K562 (cell line): ENCODE results near the gene ACTN4. TPM values are rescaled to one million over a fixed set of nuclear protein-coding genes. Genes with fewer than 3 reads are reported as not detected.

Source experiments
- ATAC-seq: fragments of 200-7000 bp; cut with Tn5 transposase; 3 replicates; pipeline ENCODE4 v1.9.1; 2020; ENCODE audit warnings: moderate library complexity
- BruUV-seq: library from RNA; stranded (reverse); fragments of 400-500 nt; replicated peaks from 2 replicates; lab custom pipeline; 2021; lab: Mats Ljungman, UMichigan
- CTCF ChIA-PET: fragments of 300-600 bp; formaldehyde crosslinking; extraction: SDS; loops from one replicate; lab custom pipeline; 2021; ENCODE audit warnings: low intra/inter-chr PET ratio; lab: Yijun Ruan, JAX
- POLR2A ChIA-PET: fragments of 300-600, 350-650 bp; sonication (Branson Sonifier 250); formaldehyde crosslinking; extraction: SDS; loops from one replicate; lab custom pipeline; 2021; ENCODE audit warnings: antibody characterized with exemption, inconsistent platforms; lab: Yijun Ruan, JAX
- DNase-seq, 4 experiments: peaks; one replicate each; pipeline versions ENCODE4 v3.0.0 to v3.0.0-alpha.2; 2011 to 2018; ENCODE audit warnings: low spot score in 3 of 4, mixed read lengths in 3 of 4; ENCODE audit errors: extremely low read depth in 1 of 4
- FAIRE-seq: peaks from 2 replicates; lab custom pipeline; 2011; peaks lifted over from hg19 to GRCh38; lab: Jason Lieb, UNC
- H2AFZ ChIP-seq: 2 replicates; pipeline ENCODE4 v1.6.0; 2011; ENCODE audit warnings: low read depth, low read length, control low read depth, inconsistent platforms
- H3K27ac ChIP-seq: fragments of 200-600 bp; 3 replicates; pipeline ENCODE4 v1.8.0; 2011; ENCODE audit warnings: low read depth, mild to moderate bottlenecking, control low read depth, inconsistent platforms, low read length, moderate library complexity, mixed read lengths; ENCODE audit errors: extremely low read depth
- H3K27me3 ChIP-seq, 2 experiments: fragments of 300-600 bp in 1 of 2; 2 replicates in 1 of 2; 3 replicates in 1 of 2; pipeline versions ENCODE4 v1.6.0 to v1.8.0; 2011; ENCODE audit warnings: inconsistent platforms in 2 of 2, low read length in 2 of 2, mild to moderate bottlenecking in 1 of 2, mixed read lengths in 1 of 2, moderate library complexity in 1 of 2; ENCODE audit not compliant: control insufficient read depth in 2 of 2, insufficient read depth in 2 of 2
- H3K36me3 ChIP-seq: fragments of 300-600 bp; 3 replicates; pipeline ENCODE4 v1.8.0; 2011; ENCODE audit warnings: mild to moderate bottlenecking, low read length, inconsistent platforms; ENCODE audit not compliant: control insufficient read depth, insufficient read depth
- H3K4me1 ChIP-seq, 2 experiments: fragments of 200-600 bp in 1 of 2; replicated peaks in 1 of 2; 2 replicates in 1 of 2; 3 replicates in 1 of 2; pipeline versions ENCODE4 v1.5.1 to v1.8.0; 2011; ENCODE audit warnings: inconsistent platforms in 2 of 2, low read length in 2 of 2, mild to moderate bottlenecking in 1 of 2, mixed read lengths in 1 of 2, moderate library complexity in 1 of 2; ENCODE audit not compliant: control insufficient read depth in 2 of 2, insufficient read depth in 2 of 2
- H3K4me2 ChIP-seq: 2 replicates; pipeline ENCODE4 v1.6.1; 2011; ENCODE audit warnings: low read length, control low read depth, inconsistent platforms, mixed read lengths; ENCODE audit not compliant: insufficient read depth
- H3K4me3 ChIP-seq: fragments of 200-600 bp; sonication (generic), shearing (Covaris generic); 2 replicates; pipeline ENCODE4 v1.5.1; 2016; ENCODE audit warnings: control low read depth, inconsistent platforms
- H3K79me2 ChIP-seq: fragments of 200-600 bp; 3 replicates; pipeline ENCODE4 v1.8.0; 2011; ENCODE audit warnings: low read length, inconsistent platforms; ENCODE audit not compliant: control insufficient read depth, insufficient read depth
- H3K9ac ChIP-seq, 2 experiments: 2 replicates each; pipeline versions ENCODE4 v1.6.0 to v1.6.1; 2011; ENCODE audit warnings: low read depth in 2 of 2, low read length in 2 of 2, control low read depth in 1 of 2, inconsistent platforms in 1 of 2, mild to moderate bottlenecking in 1 of 2, mixed read lengths in 1 of 2; ENCODE audit not compliant: insufficient read depth in 1 of 2
- H3K9me1 ChIP-seq: one replicate; pipeline ENCODE4 v1.6.0; 2011; ENCODE audit warnings: inconsistent platforms, mild to moderate bottlenecking, low read length, moderate library complexity; ENCODE audit not compliant: control insufficient read depth, insufficient read depth
- H3K9me3 ChIP-seq: replicated peaks from 2 replicates; pipeline ENCODE4 v1.5.1; 2011; ENCODE audit warnings: low read depth, low read length, inconsistent platforms; ENCODE audit not compliant: control insufficient read depth, insufficient read depth
- H4K20me1 ChIP-seq: replicated peaks from 2 replicates; pipeline ENCODE4 v1.6.1; 2011; ENCODE audit warnings: low read length, inconsistent platforms, mixed read lengths; ENCODE audit not compliant: control insufficient read depth, insufficient read depth
- CAMTA2 ChIP-seq: fragments of 250-450 bp; sonication (Bioruptor Pico); conservative IDR thresholded peaks from 2 replicates; pipeline ENCODE4 v1.5.1; 2022
- CBFA2T3 ChIP-seq: fragments of 450-650 bp; IDR thresholded peaks from 2 replicates; pipeline ENCODE4 v1.6.1; 2017
- HOXB6 ChIP-seq: fragments of 250-450 bp; sonication (Bioruptor Pico); IDR thresholded peaks from 2 replicates; pipeline ENCODE4 v1.5.1; 2022; ENCODE audit warnings: mild to moderate bottlenecking, borderline replicate concordance
- L3MBTL2 ChIP-seq: fragments of 450-650 bp; IDR thresholded peaks from 2 replicates; pipeline ENCODE4 v1.6.1; 2016; ENCODE audit warnings: mild to moderate bottlenecking, moderate library complexity
- MEF2A ChIP-seq: IDR thresholded peaks from 2 replicates; pipeline ENCODE4 v1.6.1; 2011; ENCODE audit warnings: low read depth, mild to moderate bottlenecking, low read length, moderate library complexity; ENCODE audit not compliant: control insufficient read depth
- NELFE ChIP-seq: IDR thresholded peaks from 2 replicates; pipeline ENCODE4 v1.6.1; 2011; ENCODE audit warnings: mild to moderate bottlenecking; ENCODE audit not compliant: insufficient read depth, insufficient read length
- PHF20 ChIP-seq: fragments of 450-650 bp; IDR thresholded peaks from 2 replicates; pipeline ENCODE4 v1.6.1; 2018; ENCODE audit not compliant: partially characterized antibody
- PHF8 ChIP-seq: fragments of 200-600 bp; sonication (generic); IDR thresholded peaks from 2 replicates; pipeline ENCODE4 v1.6.1; 2012; ENCODE audit warnings: mixed run types, mild to moderate bottlenecking, inconsistent platforms, low read length, moderate library complexity, borderline replicate concordance
- SAP30 ChIP-seq: fragments of 200-600 bp; sonication (generic); IDR thresholded peaks from 2 replicates; pipeline ENCODE4 v1.6.1; 2012; ENCODE audit warnings: borderline replicate concordance, low read depth, mild to moderate bottlenecking, moderate library complexity, low read length, control low read depth, inconsistent platforms; ENCODE audit not compliant: insufficient read depth, poor library complexity, severe bottlenecking
- TCF7 ChIP-seq: sonication (generic); IDR thresholded peaks from 2 replicates; pipeline ENCODE4 v1.6.1; 2016; ENCODE audit warnings: antibody characterized with exemption, borderline replicate concordance
- UBTF ChIP-seq, 2 experiments: IDR thresholded peaks; 2 replicates each; pipeline ENCODE4 v1.6.1; 2012; ENCODE audit warnings: improper control_type of control experiment in 2 of 2, low read depth in 2 of 2, low read length in 2 of 2, borderline replicate concordance in 1 of 2
- ZFP36 ChIP-seq: fragments of 150-350 bp; IDR thresholded peaks from 2 replicates; pipeline ENCODE4 v1.6.1; 2018; ENCODE audit warnings: low read length, low read depth; ENCODE audit not compliant: partially characterized antibody
- ZNF263 ChIP-seq: sonication (generic); formaldehyde crosslinking; IDR thresholded peaks from 2 replicates; pipeline ENCODE4 v1.8.0; 2022; ENCODE audit warnings: mild to moderate bottlenecking, missing genetic modification reagents, borderline replicate concordance
- WGBS: fragments of 100-300 bp; shearing (Covaris generic); methylation state at CpG from one replicate; pipeline ENCODE4 v1.1.6; 2016; ENCODE audit warnings: low coverage, mixed read lengths; ENCODE audit not compliant: insufficient coverage; ENCODE audit errors: missing lambda C conversion rate; 5-methylcytosine and 5-hydroxymethylcytosine counted together
- in situ Hi-C: fragments of 300-500 bp; cut with MboI; formaldehyde crosslinking; loops from 4 replicates; pipeline ENCODE4 v1.15.0; 2018; ENCODE audit warnings: inconsistent platforms, mixed read lengths
- intact Hi-C: fragments of 100-400 bp; cut with micrococcal nuclease; formaldehyde crosslinking; loops from 2 replicates; pipeline ENCODE4 v1.14.2; 2022
- polyA plus RNA-seq, 8 experiments: library from polyadenylated mRNA; depleted of rRNA in 4 of 8; stranded (reverse) in 5 of 8; unstranded in 3 of 8; fragments of >200 nt; fragmentation: Nextera tagmentation in 2 of 8; fragmentation: Illumina TruSeq in 1 of 8; extraction: Ambion mirVana in 2 of 8; extraction: Trizol in 1 of 8; gene quantifications; 2 replicates each; pipeline versions ENCODE4 v1.2.1 to v1.2.3, GENCODE V29; 2011 to 2014; ENCODE audit warnings: inconsistent platforms in 1 of 8, missing spikeins in 1 of 8
- total RNA-seq, 7 experiments: library from RNA; depleted of rRNA in 6 of 7; stranded (reverse); fragments of >200 nt in 6 of 7; fragmentation: Illumina TruSeq in 2 of 7; extraction: Trizol in 2 of 7; gene quantifications; 2 replicates each; pipeline versions ENCODE4 v1.2.1 to v1.2.3, GENCODE V29; 2011 to 2021; ENCODE audit warnings: low replicate concordance in 1 of 7

Gene ACTN4
- total and polyA plus RNA-seq, 9 of the 15 experiments (the other 6 are each of a cell fraction or from before 2014, with no cell fraction given): 3.1 to 385 (median 125) TPM

GRCh38 chr19:38649305-38650171 is 2.1 kb downstream of the ACTN4 start (continued):
- peak; percentile 18; the same call in 1 of the 2 replicates for TF ChIP-seq PHF8
- no peak for TF ChIP-seq HOXB6 (CRISPR knock-in tag)
- peak; percentile 27; the same call in 1 of the 2 replicates for TF ChIP-seq CBFA2T3
- 0 out of 2 replicates have a peak, but pooled peaks have one; percentile 11 for TF ChIP-seq TCF7
- no peak for TF ChIP-seq MEF2A
- TF ChIP-seq ZNF263 (CRISPR knock-in tag): no peak
- TF ChIP-seq PHF20: no peak
- no peak for TF ChIP-seq ZFP36
- no peak for TF ChIP-seq NELFE
- TF ChIP-seq, all 486 proteins: peak for 21

GRCh38 chr19:38650172-38650775 is 2.8 kb downstream of the ACTN4 start:
- ATAC-seq: no peak
- BruUV-seq: TSS peak; percentile 14
- H3K9me1 ChIP-seq: no peaks in the 10 kb centered on the region
- peaks cover 32% of the 10 kb centered on the region; the same call in 2 of the 3 replicates for H3K36me3 ChIP-seq
- ChIA-PET CTCF (no interaction called here), POLR2A (interaction anchor here (0.9 to 3.8 kb wide), 9 partner anchors 9 to 143 kb away, joined by 3 to 17 read pairs (median 3); no protein-coding TSS in a partner anchor)
- H3K27me3 ChIP-seq: no peaks in the 10 kb centered on the region
- TF ChIP-seq CAMTA2 (CRISPR knock-in tag) (no peak), L3MBTL2 (0 out of 2 replicates have a peak, but pooled peaks have one; percentile 6), SAP30 (peak; percentile 11), UBTF (IDR thresholded peaks at IDR 0.05; ENCODE audit: borderline replicate concordance in 1 of 2, low read depth in 2 of 2, low read length in 2 of 2) (0 out of 4 replicates have a peak, but pooled peaks of 1 of the 2 experiments have one; percentile 14)
- peak in 1 of 4 experiments; percentile 48 for DNase-seq
- H3K27ac ChIP-seq: peak overlapping the region; percentile 61
- H3K4me1 ChIP-seq: peaks cover 42 to 43% of the 10 kb centered on the region in 2 experiments
- peaks cover 33% of the 10 kb centered on the region for H4K20me1 ChIP-seq
- in situ Hi-C loops (no loop called here), intact Hi-C loops (loop anchor here (5.0 kb wide), 1 partner anchor 37 kb away; no protein-coding TSS in a partner anchor)
- WGBS: 18% methylated on average over 6 of the region's 8 CpGs
- peak overlapping the region; percentile 99 for H3K4me3 ChIP-seq
- H2AFZ ChIP-seq: no peak overlapping the region
- peak overlapping the region; percentile 84 to 89 for H3K9ac ChIP-seq
- H3K4me2 ChIP-seq: peak overlapping the region; percentile 94
- H3K79me2 ChIP-seq: peaks cover 79% of the 10 kb centered on the region
- FAIRE-seq: peak; percentile 62
- H3K9me3 ChIP-seq: no peaks in the 10 kb centered on the region
